IPS-NIHi7 (cell line): ENCODE measurements around the gene FBXW5.

ENCODE experiments used
- DNase-seq: peaks from one replicate; pipeline ENCODE4 v3.0.0; 2012; ENCODE audit warnings: mixed read lengths; ENCODE audit errors: extremely low spot score

The FBXW5 gene

DNA sequence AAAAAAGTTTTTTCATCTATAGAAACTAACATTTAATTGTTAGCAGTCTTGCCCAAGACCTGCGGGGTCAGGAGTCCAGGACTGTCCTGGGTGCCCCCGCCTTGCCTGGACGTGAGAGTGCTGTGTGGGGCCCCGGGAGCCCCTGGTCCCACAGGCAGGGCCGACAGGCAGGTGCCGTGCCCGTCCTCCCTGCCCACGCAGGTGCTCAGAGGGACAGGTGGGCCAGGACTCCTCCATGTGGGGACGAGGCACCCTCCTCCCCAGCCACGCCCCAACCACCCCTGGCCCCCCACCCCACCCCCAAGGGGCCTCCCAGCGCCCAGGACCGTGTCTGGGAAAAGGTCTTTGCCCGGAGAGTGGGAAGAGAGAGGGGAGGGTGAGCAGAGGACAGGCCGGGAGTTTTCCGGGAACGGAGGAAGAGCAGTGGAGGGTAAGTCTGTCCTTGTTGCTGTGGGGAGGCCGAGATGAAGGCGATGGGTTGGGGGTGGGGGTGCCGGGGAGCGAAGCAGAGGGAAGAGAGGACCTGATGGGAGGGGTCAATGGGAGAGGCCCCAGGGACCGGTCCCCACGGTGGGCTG is 4.8 kb upstream of the FBXW5 start:
- DNase-seq = no peak

DNA sequence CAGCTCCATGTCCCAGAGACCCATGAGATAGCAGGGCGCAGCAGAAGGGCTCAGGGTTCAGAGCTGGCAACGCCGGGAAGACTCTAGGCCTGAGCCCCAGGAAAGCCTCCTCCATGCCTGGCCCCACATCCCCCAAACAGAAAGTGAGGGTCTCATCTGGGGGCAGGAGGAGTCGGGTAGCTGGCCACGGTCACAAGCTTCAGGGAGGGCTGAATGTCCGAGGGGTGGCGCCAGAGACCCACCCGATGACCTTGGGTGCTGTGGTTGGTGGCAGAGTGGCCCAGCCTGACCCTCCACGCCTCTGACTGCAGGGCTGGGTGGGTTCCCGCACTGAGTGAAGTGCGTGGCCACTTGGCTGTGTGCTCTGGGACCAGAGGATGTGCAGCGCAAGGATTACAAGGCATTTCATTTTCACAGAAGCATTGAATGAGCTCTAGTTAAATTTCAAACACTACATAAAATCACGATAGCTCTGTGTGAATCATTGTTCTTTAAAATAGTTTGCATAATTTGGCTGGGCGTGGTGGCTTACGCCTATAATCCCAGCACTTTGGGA is 3.5 kb upstream of the FBXW5 start:
- DNase-seq = peak; percentile 76

DNA sequence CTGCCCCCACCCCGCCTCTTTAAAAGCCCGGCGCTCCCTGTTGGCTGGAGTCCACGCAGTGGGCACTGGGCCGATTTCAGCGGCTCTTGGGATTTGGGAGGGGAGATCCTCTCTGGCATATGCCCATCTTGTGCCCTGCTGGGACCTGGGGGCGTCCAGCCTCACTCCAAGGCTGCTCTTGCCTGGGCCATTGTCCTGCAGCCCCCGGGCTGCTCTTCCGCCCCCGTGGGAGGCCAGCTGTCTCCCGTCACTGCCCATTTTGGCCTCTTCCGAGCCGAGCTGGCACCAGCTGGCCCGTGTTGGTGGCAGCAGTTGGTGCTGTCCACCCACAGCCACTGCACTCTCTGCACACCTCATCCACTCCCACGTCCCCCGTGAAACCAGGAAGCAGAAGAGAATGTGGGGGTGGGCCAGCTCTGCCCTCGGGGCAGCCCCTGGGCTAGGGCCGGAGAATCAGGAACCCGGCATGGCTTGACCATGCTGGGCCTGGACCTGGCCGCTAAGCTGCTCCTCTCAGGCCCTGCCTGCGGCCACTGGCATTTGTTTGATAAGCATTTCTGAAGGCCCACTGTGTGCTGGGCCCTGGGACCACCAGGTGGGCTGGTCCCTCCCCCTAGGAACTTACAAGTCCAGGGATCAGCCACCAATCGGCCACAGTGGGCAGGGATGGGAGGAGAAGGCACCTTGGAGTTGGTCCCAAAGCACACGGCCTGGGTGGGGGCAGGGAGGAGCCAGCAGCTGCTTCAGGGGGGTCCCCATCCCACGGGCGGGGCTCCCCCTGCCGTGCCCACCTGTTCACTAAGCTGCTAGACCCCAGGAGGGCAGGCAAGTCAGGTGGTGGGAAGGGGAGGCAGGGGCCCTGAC is 2.7 kb upstream of the FBXW5 start:
- no peak for DNase-seq

DNA sequence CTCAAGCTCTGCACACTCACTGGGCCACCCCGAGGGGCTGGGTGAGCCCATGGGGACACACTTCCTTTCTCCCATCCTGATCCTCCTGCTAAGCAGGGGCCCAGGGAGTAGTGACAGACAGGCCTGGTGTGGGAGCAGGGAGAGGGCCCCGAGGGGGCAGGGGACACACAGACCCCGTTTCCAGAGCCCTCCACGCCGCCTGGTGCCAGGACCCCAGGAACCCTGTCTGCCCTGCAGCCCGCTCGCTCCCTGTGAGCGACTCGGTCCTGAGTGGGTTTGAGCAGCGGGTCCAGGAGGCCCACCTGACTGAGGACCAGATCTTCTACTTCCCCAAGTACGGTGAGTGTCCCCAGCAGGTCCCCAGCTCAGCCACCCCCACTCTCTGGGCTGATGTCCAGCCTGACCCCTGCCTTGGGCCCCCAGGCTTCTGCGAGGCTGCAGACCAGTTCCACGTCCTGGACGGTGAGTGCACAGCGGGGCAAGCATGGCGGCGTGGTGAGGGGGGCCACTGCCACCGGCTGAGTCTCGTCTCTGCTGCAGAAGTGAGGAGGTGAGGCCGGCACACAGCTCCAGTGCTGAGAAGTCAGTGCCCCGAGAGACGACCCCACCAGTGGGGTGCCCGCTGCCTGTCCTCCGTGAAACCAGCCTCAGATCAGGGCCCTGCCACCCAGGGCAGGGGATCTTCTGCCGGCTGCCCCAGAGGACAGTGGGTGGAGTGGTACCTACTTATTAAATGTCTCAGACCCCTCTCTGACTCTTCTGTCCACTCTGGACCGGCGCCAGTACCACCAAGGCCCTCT is 1.9 kb upstream of the FBXW5 start:
- no peak for DNase-seq

DNA sequence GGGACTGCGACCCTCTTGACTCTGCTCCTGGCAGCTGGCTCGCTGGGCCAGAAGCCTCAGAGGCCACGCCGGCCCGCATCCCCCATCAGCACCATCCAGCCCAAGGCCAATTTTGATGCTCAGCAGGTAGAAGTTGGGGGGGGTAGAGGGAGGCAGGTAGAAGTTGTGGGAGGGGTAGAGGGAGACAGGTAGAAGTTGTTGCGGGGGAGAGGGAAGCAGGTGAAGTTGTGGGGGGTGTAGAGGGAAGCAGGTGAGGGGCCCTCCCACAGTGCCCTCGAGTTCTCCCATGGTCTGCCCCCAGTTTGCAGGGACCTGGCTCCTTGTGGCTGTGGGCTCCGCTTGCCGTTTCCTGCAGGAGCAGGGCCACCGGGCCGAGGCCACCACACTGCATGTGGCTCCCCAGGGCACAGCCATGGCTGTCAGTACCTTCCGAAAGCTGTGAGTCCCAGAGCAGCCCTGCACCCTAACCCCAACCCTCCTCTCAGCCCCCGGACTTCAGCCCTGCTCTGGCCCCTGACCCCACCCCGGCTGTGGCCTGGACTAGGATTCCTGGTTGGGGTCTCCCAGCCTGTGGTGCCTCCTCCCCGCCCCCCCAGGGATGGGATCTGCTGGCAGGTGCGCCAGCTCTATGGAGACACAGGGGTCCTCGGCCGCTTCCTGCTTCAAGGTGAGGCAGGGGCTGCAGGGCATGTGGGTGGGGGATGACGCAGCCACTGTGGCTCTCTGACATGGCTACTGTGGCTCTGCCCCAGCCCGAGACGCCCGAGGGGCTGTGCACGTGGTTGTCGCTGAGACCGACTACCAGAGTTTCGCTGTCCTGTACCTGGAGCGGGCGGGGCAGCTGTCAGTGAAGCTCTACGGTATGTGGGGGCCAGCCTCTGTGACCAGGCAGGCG is 1.0 kb upstream of the FBXW5 start:
- no peak for DNase-seq

DNA sequence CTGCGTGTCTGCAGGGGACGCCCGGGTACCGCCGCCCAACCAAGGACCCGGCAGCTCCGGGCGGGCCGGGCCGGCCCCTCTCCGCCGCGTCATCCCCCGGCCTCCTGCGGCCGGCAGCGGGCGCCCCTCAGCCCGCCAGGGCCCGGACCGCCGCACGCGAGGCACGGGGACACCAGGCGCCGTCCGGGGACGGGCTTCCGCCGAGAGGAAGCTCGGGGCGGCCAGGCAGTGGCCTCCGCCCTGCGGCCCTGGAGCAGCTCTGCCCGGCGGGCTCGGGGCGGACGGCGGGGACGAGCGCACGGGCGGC is 373 bp downstream of the FBXW5 start:
- no peak for DNase-seq

DNA sequence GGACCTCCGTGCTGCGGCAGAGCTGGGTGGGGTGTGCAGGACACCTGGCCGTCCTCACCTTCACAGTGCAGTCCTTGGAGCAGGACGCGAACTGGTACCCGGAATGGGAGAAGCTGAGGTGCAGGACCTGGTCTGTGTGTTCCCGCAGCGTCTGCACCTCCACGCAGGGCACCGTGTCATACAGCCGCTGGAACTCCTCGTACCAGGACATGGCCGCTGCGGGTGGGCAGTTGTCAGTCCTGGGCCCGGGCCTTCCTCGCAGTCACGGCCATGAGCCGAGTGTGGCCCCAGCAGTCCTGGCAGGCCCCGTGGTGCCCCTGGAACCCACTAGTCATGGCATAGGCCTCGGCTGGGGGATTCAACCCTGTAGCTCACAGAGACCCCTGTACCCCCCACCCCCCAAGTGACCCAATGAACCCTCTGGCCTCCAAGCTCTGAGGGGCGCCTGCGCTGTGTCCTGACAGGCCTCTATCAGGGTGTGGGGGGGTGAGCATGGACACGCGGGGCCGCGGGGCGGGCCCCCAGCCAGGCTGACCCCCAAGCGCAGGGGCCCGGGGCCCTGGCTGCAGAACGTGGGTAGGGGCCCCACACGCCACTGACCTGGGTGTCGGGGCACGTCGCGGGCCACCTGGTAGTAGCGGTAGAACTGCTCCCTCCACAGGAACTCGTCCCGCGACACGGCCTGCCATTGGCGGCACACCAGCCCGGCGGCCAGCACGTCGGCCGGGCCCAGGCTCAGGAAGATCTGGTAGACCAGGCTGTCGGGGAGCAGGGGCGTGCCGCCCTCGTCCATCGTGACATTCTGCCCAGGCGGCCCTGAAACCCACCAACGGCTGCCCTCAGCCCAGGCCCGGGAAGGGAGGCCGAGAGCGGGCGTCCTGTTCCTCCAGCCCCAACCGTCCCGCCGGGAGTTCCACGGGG is 987 bp downstream of the FBXW5 start:
- DNase-seq = peak; percentile 62

DNA sequence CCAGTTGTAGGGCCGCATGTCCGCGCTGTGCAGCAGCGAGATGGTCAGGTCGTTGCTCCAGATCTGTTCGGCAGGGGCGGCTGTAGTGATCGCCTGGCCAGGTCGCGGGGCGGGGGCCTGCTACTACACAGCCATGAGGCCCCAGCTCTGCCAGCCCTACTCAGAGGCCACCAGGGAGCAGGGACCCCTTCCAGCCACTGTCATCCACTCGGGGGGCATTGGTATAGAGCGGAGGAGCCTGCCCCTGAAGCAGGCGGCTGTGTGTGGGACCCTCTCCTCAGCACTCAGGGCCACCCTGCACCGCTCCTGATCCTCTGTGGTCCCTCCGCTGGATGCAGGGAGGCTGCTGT is 1.7 kb downstream of the FBXW5 start:
- DNase-seq = no peak

DNA sequence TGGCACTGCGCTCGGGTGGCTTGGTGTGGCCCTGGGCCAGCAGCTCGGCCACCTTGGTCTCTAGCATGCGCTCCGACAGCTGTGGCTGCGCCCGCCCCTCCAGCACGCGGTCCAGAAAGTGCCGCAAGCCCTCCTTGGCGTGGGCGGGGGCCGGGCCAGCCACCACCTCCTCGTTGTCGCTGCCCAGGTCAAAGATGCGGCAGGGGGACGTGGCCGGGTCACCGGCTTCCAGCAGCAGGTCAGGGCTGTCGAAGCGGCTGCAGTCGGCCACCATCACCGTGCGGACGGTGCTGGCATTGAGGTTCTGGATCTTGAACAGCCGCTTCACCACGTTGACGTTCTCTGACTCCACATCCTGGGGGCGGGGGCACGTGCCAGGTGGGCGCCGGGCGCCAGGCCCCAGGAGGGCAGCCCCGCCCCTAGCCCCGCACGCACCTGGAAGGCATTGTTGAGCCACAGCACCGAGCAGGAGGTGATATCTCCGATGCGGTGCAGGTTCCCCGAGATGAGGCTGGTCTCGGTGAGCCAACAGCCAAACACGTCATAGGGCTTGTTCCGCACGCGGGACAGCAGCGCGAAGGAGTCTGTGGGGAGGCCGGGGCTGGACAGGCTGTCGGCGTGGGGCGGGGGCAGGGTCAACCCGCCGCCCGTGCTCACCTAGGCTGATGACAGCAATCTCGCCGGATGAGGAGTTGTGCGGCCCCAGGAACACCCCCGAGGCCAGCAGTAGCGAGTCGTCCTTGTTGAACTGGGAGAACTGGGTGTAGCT is 2.2 kb downstream of the FBXW5 start:
- no peak for DNase-seq

DNA sequence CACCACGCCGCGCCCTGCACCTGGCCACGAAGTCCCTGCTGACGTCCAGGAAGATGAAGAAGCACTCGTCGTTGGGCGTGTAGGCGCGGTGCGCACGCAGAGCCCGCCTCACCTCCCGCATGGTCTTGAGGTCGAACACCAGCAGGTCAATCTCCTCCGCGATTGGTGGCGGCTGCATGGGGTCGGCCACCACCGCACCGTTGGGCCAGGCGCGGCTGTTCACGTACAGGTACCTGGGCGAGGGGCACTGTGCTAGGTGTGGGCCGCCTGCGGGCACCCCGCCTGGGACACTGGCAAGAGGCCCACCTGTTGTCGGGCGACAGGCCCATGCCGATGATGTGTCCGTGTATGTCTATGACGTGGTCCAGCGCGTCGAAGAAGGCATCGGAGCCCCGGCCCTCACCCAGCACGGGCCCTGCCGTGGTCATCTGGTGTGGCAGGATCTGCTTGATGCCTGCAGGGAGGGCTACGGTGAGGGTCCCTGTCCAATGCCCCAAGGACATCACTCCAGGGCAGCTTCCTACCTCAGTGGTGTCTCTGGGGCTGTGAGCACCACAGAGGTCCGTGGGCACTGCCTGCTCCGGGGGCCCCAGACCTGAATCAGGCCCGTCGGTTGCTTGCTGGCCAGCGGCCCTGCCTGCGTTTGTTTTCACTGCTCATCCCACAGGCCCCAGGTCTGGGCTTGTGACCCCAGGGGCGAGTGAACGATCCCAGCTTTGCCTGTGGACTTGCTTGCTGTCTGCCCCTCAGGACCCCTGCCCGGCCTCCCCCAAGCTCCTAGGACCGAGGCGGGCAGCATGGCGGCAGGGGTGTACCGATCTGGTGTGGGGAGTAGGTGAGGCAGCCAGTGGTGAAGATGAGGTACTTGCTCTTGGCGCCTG is 3.1 kb downstream of the FBXW5 start:
- DNase-seq = no peak

DNA sequence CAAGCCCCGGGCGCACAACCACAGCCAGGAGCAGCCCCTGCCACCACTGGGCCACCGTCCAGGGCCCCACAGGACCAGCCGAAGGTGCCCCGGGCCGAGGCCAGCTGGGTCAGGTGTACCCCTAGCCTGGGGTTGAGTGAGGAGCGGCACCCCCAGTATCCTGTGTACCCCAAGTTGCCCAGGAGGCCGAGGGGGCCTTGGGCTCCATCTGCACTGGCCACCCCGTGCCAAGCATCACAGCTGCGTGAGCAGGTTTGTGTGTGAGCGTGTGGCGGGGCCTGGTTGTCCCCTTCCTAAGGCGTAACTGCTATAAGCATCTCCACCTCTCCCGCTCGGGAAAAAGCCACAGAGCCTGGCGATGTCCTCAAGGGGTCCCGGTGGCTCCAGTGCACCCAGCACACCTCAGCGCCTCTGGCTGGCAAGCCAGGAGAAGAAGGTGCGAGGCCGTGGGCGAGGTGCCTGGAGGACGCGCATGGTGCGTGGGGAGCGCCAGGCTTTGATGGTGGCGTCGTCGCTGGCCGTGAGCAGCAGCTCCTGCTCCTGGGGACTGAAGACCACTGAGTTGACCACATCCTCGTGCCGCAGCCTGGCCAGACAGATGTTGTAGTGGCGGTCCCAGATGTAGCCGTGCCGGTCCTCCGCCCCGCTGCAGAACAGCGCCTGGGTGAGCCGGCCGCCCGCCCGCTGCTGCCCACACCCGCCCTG is 3.9 kb downstream of the FBXW5 start:
- DNase-seq = no peak

DNA sequence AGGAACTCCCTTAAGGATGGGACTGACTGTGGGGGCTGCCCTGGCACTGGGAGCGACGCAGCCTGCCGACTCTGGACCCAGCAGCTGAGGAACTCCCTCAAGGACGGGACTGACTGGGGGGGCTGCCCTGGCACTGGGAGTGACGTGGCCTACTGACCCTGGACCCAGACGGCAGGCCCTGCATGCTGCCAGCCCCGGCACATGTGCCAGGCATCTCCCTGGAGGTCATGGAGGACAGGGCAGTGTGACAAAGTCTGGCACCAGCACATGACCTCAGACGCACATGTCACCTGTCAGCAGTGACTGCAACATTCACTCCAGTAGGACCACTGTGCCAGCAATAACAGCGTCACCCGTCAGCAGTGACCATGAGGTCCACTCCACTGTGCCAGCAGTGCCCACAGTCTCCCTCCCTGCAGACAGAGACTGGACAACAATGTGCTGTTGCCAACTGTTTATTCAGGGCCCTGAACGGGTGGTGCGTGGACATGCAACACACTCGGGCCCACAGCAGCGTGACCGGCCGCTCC is 4.5 kb downstream of the FBXW5 start:
- no peak for DNase-seq

DNA sequence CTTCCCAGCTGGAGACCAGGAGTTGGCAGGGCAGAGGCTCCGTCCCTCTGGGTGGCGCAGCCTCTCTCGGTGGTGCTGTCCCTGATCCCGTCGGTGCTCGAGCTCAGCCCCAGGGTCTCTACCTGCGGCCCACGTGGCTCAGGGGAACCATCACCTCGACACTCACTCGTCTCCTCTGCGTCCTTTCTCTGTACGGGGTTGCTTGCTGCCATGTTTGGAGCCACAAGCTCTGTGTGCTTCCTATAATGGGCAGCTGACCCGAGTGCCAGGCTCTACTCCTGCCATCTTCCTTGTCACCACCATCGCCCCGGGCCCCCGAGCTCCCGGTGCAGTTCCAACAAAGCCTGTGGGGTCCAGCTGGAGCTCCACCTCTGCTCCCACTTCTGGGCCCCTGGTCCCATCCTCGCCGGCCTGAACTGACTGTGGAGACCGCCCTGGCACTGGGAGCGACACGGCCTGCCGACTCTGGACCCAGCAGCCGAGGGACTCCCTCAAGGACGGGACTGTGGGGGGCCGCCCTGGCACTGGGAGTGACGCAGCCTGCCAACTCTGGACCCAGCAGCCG is 5.0 kb downstream of the FBXW5 start:
- DNase-seq = no peak

DNA sequence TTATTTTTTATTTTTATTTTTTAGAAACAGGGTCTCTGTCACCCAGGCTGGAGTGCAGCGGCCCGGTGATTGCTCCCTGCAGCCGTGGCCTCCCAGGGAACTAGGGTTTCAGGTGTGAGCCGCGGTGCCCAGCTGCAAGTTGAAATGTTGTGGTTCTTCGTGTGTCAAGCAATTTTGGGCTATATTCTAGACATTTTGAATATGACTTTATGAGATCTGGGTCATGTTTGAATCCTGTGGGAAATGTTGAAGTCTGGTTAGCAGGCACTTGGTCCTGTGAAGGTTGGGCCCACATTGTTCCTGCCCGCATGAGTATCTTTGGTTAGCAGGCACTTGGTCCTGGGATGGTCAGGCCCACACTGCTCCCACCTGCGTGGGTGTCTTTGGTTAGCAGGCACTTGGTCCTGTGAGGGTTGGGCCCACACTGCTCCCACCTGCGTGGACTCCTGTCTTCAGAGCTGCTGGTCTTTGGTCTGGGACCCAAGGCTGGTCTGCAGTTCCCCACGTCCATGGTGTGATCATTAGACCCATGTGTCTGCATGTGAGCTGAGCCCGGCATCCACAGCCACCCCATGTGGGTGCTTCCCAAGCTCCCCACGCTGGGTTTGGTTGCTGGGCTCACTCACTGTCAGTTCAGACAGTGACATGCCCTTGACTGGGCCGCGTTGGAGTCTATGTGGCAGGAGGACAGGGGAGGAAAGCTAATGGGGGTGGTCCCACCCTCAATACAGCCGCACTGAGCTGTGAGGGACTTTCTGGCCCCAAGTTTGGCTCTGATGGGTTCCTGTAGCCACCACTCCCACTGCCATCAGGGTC is 7.1 kb downstream of the FBXW5 start:
- DNase-seq = no peak

DNA sequence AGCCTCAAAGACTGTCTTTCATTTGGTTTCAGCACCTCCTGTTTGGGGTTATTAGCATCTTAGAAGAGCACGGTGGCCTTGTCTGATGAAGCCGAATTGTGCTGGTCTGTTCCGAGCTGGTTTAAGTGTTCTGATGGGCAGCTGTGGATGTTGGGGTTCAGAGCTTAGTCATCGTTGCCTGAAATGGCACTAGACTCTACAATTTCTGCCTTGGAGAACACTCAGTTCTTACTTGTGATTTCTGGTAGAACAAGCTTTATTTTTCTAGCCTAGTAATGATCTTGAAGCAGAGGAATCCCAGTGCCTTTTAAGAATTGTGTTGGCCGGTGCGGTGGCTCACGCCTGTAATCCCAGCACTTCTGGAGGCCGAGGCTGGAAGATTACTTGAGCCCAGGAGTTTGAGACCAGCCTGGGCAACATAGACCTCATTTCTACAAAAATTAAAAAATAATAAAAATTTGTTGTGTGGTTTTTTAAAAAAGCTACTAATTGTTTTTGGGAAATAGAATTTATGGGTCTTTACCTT is 7.8 kb downstream of the FBXW5 start:
- no peak for DNase-seq

DNA sequence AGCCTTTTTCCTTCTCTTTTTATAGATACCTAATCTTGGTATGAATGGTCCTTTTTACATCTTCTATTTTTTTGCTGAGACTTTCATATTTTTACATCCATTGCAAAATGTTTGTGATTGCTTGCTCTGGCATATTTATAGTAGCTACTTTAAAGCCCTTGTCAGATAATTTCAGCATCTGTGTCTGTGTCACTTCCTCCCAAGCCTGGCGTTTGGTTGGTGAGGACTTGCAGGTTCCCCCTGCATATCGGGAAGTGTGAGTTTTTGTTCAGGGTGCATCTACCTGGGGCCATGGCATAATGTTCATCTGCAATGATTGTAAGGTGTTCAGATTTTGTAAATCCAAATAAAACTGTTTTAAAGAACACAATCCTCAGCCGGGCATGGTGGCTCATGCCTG is 8.9 kb downstream of the FBXW5 start:
- no peak for DNase-seq
